8988T (cell line): ENCODE data around the gene SH3PXD2A.

Experiments
- DNase-seq: peaks from one replicate; pipeline ENCODE4 v3.0.0; 2011

Gene SH3PXD2A

DNA sequence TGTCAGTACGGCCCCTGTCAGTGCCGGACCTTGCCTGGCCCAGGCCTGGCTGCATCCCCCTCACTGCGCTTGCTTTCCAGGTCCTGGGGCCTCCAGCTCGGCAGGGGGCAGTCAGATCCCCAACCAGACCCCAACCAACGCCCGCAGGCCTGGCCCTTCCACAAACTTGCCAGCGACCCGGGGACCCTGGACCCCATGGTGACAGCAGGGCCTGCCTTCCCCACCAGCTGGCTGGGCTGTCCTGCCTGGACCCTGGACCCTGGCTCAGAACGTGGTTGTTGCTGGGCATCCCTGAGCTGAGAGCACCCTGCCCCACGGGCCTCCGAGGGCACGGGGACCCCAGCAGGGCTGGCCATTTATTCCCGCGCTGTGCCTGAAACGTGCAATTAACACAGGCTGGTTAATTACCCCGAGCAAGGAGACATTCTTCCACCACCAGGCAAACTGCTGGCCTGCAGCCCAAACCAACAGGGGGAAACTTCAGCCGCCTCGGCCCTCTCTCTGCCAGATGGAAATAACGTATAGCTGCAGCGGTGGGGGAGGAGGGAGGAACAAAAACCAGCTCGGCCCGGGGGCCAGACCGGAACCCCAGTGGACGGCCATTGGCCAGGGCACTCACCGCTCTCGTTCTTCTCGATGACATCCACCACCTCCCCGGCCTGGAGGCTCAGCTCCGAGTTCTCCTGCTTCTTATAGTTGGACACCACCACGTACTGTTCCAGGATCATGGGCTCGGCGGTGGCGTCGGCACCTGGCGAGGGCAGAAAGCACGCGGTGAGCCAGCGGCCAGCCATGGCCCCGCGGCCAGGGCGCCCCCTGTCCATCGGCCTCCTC, 194.8 kb downstream of the SH3PXD2A start:
- peak; percentile 88 for DNase-seq

DNA sequence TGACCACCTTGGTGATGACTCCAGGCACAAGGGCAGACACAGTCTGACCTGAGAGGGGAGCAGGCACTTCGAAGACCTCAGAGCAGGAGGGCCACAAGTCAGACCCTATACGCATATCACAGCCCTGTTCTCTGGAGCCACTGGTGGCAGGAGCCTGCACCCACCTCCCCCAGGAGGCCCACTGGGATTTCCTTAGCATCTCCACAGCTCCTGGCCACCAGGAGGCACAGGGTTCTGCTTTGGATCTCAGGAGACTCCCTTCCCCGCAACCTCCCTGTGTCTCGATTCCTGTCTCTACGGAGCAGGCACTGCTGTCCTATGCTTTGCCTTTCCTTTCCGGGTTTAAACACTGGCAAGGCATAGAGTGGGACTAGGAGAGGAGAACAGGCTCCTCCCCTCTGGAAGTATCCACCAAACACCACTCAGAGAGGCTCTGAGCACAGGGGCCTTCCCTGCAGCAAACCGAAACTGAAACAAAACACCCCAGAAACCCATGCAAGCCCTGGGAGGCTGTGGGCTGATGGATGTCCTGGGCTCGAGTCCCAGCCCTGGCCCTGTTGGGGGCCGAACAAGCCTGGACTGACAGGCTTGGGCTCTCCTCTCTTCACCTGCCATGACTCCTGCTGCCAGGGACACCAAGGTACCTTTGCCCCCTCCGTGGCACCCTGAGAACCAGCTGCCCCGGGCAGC, 195.6 kb downstream of the SH3PXD2A start:
- DNase-seq = peak; percentile 96

DNA sequence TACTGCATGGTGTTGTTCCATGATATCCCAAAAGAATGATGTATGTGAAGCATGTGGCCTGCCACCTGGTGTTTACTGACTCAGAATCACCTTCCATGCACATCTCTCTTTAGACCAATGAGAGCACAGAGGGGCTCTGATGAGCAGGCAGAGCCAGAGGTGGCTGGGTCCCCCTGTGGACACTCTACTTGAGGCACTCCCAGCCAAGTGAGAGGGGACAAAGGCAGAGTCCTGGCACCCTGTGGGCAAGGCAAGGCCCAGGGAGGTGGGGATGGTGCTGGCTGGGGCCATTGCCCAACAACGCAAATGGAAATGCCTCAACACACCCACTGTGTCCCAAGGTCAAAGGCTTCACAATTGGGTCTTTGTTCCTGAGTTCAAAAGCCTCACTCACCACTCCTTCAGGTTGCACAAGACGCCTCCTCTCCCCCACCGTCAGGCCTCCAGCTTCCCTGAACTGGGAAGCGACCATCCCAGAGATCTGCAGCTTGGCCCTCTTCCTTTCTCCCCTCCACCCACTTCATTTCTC, 197.3 kb downstream of the SH3PXD2A start:
- no peak for DNase-seq

DNA sequence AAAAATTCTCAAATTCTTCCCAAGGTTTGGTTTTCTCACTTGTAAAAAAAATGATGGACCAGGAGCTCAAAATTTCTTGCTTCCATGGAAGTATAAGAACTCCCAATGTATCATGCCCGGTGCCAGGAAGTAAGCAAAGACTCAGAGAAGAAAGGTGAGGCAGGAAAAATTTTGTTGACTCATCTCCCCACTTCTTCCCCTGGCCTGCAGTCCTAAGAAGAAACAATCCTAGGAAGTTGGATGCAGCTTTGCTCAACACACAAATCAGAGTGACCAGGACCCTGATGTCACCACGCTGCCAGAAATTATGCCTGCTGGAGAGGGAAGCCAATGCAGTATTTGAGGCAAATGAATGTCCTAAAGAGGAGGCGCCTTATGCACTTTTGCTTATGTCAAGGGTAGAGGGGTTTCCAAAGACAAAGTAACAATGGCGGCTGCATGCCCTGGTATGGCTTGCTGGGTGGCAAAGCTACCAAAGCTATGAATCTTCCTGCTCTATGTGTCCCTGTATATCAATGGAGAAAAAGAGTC, 198.2 kb downstream of the SH3PXD2A start:
- DNase-seq = no peak

DNA sequence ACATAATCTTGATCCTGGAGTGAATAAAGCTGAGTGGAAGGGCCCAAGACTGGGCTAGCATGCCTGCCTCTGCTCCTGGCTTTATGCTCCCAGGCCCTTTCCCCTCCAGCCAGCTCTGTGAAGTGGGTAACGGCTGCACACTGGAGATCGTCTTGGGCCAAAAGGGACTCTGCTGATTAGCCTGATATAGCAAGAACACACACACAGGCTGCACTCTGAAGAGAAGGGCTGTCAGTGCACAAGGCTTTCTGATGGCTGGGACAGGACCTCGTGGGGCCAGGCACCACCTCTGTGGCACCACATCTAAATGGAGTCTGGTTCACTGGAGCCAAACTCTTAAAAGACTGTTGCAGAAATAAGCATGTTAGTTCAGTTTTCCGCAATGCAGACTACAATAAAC, 200.5 kb downstream of the SH3PXD2A start:
- no peak for DNase-seq

DNA sequence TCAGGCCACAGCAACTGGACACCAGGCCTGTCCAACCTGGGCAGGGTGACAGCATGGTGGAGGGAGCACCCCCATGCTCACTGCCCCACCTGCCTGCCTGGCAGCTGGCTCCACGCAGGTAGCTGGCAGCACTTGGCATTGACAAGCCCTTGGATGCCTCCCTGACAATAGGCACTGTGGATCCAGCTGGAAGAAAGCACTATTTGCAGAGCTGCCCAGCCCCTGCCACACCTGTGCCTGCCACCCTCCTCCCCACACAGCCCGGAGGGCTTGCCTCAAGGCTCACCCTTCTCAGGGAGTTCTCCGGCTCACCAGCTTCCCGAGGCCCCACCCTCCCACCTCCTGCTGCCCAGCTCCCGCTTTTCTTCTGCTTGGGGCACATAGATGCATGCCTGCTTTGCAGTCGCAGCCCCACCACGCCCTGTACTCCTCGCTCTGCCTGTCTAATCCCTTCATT, 201.8 kb downstream of the SH3PXD2A start:
- no peak for DNase-seq

DNA sequence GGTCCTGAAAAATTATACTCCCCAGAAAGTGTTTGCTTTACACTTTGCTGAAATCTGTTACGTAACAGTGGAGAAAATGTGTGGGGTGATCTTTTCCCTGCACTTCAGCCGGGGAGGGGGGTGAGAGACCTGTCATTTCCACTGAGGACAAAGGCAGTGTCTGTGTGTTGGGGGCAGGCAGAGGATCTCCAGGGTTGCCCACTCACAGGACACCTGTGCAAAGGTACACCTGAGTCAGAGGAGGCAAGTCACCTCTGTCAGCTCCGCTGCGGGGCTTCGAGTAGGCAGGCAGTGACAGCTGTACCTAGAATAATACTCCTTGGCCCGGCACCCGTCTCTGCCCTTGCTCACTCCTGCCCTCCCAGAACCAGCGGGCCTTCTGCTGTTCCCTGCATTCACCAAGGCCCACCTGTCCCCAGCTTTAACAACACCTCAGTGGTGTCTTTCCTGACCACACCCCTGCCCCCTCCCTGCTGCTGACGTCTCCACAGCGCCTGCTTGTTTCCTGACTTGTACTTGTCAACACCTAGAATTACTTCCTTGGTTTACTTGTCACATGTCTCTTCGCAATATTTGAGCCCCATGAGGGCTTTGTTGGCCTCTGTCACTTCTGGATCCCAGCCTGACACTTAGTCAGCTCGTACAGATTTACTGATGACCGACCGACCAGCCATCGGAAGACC, 202.6 kb downstream of the SH3PXD2A start:
- DNase-seq = no peak

DNA sequence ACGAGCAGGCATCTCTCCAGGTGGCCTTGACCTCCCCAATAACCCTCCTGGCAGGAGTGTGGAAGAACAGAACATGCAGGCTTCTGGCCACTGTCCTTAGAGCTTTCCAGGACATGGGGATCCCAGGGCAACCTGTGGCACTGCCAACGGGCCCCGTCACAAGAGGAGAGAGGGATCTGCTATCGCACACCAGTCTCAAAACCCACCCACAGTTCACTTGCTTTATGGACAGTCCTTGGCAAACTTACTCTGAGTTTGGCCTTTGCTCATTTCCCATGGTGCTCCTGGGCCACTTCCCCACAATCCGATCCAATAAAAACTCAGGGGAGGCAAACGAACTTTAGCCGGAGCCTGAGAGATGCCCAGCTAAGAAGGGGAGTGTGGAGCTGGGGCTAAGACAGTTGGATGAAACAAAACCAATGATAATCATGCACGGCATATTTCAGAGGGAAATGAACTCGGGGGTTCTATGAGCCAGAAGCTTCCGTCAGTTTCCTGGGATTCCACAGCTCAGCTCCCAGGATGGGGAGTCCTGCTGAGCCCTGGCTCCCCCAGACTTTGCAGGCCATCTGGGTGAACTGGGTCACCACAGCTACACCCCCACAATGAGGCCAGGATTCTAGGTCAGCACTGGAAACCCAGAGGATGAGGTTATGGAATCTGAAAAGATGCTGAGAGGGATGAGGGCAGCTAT, 203.4 kb downstream of the SH3PXD2A start:
- no peak for DNase-seq

DNA sequence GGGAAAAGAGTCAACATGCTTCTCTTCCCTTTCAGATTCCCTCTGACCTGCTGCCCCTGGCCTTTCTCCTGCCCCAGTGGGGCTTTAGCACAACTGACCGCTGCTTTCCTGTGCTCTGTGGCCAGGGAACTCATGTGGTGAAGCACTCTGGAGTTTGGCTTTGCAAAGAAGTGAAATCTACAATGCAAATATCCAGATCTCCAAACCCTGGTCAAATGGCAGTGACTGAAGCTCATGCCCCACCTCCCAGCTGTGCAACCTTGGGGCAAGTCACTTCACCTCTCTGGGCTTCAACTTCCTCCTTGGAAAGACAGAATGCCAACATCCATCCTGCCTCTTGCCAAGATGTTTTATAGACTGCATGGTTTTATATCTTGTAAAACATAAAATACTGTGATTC, 204.0 kb downstream of the SH3PXD2A start:
- DNase-seq = no peak

DNA sequence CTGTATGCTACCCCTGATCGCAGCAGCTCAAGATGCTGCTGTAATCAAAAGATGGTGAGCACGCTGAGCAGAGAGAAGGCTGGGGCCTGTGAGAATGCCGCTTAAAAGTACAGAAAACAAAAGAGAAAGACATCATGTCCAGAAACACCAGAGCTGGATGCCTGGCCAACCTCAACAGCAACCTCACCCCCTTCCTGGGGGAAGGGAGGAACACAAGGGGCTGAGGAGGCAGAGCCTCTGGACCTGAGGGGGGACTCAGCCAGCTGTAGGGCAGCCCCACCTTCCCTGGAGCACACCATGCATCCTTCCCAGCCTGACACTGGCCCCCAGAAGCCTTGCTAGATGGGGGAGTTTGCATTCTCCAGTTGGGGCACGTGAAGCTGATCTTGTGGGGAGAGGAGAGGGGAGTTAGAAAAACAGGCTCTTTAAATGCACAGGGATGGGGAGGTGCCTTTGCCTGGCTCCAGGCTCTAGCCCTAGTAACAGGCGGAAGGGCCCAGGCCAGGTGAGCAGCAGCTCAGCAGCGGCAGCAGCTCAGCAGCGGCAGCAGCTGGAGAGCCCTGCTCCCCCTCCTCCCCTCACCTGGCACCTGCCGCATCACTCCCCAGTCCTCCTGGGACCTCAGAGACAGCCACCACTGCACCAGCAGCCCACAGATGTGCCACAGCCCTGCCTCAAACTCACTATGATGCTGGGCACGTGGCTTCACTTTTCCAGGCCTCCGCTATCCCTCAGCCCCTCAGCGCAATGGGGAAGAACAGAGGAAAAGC, 205.5 kb downstream of the SH3PXD2A start:
- DNase-seq = no peak

DNA sequence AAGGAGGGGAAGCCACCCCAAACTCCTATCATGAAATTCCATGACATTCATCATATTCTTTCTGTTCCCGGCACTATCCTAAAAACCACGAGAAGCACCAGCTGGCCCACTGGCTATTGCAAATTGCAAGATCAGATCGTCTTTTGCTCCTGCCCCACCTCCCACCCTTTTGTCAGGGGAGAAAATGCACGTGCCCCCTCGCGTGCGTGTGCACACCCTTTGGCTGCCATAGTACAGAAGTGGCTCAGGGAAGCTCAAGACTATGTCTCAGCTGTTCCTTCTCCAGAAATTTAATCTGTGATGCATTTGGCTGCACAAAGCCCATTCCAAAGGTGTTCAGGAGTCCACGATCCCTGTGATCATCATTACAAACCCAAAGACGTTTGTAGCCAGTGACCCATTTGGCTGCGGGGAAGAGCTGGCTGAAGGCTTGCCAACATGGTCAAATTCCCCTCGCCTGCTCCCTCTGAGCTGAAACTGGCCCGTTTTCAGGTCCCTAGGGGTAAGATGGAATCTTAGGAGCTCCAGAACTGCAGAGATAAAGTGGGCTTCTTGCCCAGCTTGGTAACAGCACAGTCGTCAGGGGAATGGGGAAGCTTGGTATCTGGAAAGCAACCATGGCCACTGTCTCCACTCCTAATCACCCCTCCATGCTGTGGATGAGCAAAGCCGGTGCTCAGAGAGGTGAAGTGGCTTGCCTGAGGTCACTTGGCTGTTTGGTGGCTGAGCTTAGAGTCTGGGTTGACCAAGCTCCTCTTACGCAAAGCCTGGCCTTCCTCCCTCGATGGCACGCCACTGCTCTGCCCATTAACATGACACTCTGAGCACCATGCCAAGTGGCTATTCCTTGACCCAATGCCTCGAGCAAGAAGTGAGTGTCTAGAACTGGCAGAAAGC, 206.5 kb downstream of the SH3PXD2A start:
- no peak for DNase-seq

DNA sequence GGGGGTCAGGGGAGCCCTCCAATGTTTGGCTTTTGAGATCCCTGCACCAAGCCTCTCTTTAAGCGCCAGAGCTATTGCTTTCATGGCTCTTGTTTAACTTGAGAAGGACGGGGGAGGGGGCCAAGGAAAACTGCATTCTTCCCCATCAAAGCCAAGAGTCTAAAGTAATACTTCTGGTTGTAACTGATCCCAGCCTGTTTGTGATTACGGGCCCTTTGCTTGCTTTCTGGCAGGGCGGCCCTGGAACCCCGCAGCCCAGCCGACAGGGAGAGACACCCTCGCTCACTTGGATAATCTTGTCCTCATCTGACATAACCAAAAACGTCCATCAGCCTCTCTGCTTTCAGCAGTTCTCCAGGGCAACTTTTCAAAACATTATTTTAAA, 207.1 kb downstream of the SH3PXD2A start:
- DNase-seq = no peak

DNA sequence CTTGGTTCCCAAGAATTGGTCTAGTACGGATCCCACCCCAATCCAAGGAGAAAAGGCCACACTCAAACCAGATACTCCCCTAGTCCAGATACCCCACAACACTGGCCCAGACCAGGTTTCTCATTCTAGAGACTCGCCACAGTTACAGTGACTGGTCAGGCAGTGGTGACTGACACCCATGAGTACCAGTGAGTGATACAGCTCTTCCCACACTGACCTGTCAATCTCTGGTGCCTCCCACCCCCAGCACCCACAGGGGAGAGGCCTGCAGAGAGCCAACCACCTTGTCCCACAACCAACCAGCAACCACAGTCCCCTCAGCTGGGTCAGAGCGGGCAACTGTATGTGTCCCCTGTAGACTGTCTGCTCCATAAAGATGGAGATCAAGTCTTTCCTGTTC, 209.1 kb downstream of the SH3PXD2A start:
- DNase-seq = no peak

DNA sequence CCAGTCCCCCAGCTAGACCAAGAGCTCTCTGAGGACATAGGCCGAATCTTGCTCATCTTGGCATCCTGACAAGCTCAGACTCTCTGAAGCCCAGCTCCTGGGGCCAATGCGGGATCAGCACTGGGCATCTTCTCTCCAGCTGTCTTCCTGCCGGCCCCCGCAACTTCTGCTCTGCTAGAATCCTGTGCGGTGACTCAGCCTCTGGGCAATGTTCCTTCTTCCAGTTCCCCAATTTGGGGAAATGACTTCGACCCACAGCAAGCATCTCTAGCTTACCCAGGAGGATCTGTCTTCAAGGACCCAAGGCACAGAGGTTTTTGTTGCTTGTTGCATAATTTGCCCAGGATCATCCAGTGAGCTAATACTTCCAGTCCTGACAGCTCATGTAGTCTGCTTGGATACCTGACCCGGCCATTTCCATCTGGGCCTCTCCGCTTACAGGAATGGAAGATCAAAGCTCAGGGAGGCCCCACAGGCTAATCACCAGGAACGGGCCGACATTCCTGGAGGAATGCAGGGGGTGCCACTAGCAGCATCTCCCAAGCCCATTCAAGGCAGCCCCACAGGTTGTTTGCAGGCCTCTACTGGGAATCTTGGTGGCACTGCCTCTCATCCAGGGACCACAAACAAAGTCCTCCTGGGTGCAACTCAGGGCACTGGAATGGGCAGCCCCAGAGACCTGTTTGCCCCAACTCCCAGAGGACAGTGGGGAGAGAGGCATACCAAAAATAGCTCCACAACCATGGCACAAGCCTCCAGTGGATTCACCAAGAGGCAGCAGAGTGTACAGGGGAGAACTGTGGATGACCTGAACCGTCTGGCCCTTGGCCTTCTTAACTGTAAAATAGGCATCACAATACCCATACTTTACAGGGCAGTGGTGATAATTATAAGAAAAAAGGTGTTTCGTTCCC, 210.0 kb downstream of the SH3PXD2A start:
- no peak for DNase-seq

DNA sequence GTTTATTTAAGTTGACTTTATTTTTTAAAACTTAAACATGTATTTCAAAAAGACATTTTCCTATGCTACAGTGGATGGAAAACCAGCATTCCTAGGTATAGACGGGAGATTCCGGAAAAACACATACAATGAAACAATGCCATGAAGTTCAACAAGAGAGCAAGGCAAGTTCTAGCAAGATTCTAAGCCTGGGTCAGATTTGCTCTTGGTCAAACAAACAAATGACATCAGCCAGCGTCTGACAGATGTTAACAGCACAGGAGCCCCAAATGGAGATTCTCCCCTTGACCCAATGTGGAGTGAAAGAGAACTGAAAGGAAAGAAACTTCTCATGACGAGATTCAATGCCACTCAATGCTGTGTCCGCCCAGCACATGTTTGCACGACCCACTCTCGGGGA, 212.0 kb downstream of the SH3PXD2A start:
- no peak for DNase-seq

DNA sequence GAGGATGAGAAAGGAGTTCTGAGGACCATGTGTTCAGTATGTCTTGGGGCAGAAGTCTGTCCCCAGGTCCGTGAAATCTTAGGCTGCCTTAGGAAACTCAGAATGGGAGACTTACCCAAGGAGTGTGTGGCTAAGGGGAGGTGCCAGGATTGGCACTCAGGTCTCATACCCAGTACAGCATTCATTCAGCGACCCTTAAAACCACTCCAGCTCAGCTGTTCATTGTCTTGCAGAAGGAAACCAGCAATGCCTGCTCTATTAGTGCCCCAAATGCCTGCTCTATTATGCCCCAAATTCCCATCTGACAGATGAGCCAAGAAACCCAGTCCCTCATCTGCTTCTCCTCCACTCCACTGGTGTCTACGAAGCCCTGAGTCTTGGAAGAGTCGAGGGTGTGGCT, 214.1 kb downstream of the SH3PXD2A start:
- no peak for DNase-seq

DNA sequence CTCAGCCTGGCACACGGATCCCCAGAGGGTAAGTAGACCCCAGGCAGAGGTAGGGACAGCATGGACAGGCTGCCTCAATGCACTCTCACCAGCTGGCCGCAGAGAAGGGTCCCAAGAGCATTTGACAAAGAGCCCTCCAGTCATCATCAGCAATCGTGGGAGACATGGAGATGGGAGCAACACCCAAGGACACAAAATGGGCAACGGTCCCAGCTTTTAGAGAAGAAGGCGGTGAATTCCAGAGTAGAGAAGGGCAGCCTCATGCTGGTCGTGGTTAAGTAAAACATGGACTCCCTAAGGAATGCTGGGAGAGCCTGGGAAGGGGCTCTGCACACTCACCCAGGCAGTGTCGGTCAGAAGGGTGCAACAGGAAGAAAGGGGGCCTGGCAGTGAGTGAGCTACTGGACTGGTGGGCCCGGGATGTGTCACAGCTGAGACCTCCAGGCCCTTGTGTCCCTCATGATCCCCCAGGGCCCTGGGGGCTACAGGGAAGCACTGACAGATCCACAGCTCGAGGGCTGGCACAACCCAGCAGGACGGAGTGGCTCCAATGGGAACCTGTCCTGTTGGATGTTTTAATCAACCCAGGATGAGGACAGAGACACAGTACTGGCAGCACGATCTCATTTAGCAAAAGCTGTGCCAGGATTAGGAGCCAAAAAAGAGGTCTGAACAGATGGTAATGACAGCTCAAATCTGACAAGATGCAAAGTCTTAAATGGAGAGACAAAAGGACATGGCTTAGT, 214.8 kb downstream of the SH3PXD2A start:
- DNase-seq = no peak

DNA sequence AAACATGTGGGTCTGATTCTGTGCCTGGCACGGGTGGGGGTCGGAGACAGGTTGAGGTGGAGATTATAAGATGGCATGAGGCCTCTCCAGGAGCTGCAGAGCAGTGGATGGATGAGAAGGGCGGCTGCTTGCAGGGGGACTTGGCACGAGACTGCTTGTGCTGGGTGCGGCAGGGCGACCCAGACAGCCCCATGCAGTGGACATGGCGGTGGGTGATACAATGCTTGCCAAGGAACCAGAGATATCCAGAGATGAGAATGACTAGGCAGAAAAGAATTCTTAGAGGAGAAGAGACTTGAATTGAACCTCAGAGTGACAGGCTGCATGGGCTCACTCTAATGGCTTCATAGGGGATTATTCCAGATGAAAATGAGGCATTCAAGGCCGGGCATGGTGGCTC, 216.4 kb downstream of the SH3PXD2A start:
- no peak for DNase-seq
